RWPE1 (cell line): ENCODE data around the gene PLXNC1.

ENCODE experiments used
- CTCF ChIA-PET: fragments of 350-600 bp; sonication (Branson Sonifier 250); formaldehyde crosslinking; extraction: SDS; loops from one replicate; lab custom pipeline; 2021; lab: Yijun Ruan, JAX
- POLR2A ChIA-PET: fragments of 400-600 bp; formaldehyde crosslinking; extraction: SDS; loops from one replicate; lab custom pipeline; 2020; ENCODE audit warnings: antibody characterized with exemption; ENCODE audit not compliant: low non-redundant PET; lab: Yijun Ruan, JAX
- DNase-seq: peaks from one replicate; pipeline ENCODE4 v3.0.0; 2012; ENCODE audit warnings: low spot score
- H3K27ac ChIP-seq: fragments of 450-650 bp; 2 replicates; pipeline ENCODE4 v1.5.1; 2017
- TF ChIP-seq, protein P1 (sequence below): fragments of 450-650 bp; conservative IDR thresholded peaks from 2 replicates; pipeline ENCODE4 v1.5.1; 2017; ENCODE audit warnings: low read depth, mild to moderate bottlenecking

The PLXNC1 gene

DNA sequence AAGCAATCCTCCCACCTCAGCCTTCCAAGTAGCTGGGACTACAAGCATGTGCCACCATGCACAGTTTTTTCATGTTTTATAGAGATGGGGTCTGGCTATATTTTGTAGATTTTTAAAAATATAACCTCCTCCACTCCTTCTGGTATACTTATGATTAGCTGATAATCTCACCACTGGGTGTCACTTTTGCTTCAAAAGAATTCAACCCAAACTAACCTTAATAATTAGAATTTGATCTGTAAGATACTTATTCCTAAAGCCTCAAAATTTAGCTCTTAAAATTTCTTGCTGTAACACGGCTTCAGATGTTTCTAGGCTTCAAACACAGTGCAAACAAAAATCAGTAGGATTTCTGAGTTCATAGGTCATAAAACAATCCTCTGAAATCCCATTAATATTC is 181.0 kb downstream of the PLXNC1 start:
- no peak for DNase-seq
- ChIA-PET POLR2A (no interaction called here), CTCF (interaction anchor here (0.7 kb wide), 1 partner anchor 642 kb away, joined by 3 read pairs; no protein-coding TSS in a partner anchor)
- H3K27ac ChIP-seq, result no peak overlapping the region
- TF ChIP-seq, protein P1, sequence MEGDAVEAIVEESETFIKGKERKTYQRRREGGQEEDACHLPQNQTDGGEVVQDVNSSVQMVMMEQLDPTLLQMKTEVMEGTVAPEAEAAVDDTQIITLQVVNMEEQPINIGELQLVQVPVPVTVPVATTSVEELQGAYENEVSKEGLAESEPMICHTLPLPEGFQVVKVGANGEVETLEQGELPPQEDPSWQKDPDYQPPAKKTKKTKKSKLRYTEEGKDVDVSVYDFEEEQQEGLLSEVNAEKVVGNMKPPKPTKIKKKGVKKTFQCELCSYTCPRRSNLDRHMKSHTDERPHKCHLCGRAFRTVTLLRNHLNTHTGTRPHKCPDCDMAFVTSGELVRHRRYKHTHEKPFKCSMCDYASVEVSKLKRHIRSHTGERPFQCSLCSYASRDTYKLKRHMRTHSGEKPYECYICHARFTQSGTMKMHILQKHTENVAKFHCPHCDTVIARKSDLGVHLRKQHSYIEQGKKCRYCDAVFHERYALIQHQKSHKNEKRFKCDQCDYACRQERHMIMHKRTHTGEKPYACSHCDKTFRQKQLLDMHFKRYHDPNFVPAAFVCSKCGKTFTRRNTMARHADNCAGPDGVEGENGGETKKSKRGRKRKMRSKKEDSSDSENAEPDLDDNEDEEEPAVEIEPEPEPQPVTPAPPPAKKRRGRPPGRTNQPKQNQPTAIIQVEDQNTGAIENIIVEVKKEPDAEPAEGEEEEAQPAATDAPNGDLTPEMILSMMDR, result peak; percentile 17; the same call in 1 of the 2 replicates

DNA sequence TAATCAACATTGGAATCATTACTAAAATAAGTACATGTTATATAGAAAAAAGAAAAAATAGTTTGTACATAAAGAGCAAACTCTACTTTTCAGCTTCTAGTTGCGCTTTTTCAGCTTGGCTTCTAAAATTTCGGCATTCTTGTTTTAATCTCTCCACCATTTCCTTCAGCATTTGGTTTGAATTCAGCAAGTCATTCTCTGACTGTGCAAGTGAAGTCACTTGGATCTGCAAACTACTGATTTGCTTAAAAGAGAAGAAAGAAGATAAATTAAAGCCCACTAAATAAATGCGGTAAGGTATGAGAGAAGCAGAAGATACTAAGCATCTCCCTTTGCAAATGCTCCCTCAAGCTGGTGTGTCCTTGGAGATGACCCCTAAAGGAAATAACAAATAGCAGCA is 185.0 kb downstream of the PLXNC1 start:
- TF ChIP-seq, protein P1, result no peak
- POLR2A ChIA-PET, result no interaction called here
- DNase-seq, result no peak
- H3K27ac ChIP-seq, result no peak overlapping the region
- CTCF ChIA-PET, result interaction anchor here (0.6 kb wide), 1 partner anchor 201 kb away, joined by 3 read pairs; no protein-coding TSS in a partner anchor

DNA sequence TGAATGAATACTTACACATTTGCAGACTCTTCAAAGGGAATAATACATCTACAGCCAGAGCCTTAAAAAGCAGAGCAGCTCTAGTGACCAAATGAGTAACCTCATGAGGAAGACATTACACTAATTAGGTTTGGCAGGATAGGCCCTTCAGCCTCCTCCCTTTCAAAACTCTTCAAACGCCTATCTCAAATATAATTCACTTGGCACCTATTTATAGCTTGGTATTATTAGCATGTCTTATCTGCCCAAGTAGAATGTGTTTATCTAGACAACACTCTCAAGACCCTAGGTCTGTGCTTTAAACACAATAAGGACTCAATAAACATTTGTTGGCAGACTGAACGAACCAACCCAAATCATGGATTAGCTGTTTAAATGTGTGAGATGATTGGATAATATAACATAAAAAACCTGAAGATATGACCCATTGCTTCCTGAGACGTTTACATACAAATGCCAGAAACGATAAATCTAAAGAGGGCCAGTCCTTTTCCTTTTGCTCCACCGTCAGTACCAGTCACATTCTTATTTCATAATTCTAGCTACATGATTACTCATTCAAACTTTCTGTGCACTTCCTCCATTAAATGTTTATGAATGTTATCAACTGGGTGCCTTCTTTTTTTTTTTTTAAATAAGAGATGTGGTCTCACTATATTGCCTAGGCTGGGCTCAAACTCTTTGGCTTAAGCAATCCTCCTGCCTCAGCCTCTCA is 188.0 kb downstream of the PLXNC1 start:
- CTCF ChIA-PET, result no interaction called here
- TF ChIP-seq, protein P1, result no peak
- POLR2A ChIA-PET, result no interaction called here
- DNase-seq, result no peak
- no peak overlapping the region for H3K27ac ChIP-seq

DNA sequence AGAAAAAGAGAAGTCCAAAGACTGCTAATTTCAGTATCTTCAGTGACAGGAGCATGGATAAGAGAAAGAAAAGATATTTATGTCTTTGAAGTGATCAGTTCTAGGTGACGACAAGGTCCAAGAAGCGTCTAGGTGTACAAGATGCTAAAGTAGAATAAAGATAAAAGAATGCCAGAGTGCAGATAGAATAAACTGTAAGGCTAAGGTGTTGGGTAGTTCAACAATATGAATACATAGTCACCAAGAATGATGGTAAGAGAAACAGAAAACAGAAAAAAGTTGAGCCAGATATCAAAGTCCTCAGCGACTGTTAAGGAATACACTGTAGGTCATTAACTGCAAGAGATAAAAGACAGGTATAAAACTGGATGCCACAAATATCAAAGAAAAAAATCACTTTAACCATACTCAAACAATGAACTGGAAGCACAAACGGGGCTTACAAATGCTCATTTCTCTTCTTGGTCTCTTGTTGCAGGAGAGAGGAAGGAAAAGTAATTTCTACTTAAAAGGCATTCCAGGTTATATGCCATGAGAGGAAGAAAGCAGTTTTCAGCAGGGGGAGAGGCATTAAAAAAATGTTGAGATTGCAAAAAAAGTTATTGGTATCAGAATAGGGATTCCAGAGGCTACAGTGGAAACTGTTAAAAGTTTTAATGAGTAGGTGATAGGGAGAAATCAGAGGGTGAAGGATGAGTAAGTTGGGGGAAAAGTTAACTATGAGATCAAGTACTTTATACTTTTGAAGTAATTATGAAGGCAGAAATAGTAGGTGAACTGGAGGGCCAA is 189.8 kb downstream of the PLXNC1 start:
- H3K27ac ChIP-seq, result no peak overlapping the region
- CTCF ChIA-PET, result no interaction called here
- POLR2A ChIA-PET, result no interaction called here
- TF ChIP-seq, protein P1, result no peak
- no peak for DNase-seq

DNA sequence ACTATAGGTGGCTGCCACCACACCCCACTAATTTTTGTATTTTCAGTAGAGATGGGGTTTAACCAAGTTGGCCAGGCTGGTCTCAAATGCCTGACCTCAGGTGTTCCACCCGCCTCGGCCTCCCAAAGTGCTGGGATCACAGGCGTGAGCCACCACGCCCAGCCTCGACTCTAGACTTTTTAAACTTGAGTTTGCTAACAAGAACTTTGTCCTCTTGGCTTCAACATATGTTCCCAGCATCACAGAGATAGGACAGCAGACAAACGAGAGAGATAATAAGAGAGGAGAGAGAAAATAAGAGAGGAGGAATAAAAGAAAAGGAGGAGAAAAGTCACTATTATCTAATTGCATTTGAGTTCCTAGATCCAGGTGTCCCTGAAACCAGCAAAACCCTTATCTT is 192.2 kb downstream of the PLXNC1 start:
- POLR2A ChIA-PET, result no interaction called here
- TF ChIP-seq, protein P1, result no peak
- H3K27ac ChIP-seq, result no peak overlapping the region
- DNase-seq, result no peak
- CTCF ChIA-PET, result no interaction called here

DNA sequence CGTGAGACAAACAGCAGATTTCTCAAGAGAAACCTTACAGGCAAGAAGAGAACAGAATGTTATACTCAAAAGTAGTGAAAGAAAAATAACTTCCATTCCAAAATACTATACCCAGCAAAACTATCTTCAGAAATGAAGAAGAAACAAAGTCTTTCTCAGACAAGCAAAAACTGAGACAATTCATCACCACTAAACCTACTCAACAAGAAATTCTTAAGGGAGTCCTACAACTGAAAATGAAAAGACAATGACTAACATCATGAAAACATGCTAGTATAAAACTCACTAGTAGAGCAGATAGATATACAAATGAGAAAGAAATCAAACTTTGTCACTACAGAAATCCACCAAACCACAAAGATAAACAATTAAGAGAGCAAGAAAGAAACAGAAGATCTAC is 204.8 kb downstream of the PLXNC1 start:
- H3K27ac ChIP-seq, result no peak overlapping the region
- TF ChIP-seq, protein P1, result no peak
- DNase-seq, result no peak
- POLR2A ChIA-PET, result no interaction called here
- CTCF ChIA-PET, result no interaction called here
